ENCODE measurements around the gene NTRK3.

DNA sequence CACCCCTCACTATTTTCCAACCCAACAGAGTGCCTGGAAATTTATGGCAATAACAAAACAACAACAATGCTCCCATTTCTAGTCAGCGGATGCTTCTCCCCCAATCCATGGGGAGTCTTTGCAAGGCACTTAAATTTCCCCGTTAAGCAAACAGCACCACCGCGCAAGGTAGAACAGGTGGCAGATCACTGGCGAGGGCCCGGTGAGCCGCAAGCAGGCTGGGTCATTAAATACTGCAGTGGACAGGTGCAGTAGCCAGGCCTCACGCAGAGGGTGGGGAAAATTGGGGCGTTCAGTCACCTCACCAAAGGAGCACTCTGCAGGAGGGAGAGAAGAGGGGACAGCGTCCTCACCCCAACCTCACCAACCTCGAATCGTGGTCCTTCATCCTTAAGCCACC lies 147.5 kb downstream of the NTRK3 start:
- TF ChIP-seq POLR2A (IDR thresholded peaks at IDR 0.05) = no peak
- TF ChIP-seq, protein P1, sequence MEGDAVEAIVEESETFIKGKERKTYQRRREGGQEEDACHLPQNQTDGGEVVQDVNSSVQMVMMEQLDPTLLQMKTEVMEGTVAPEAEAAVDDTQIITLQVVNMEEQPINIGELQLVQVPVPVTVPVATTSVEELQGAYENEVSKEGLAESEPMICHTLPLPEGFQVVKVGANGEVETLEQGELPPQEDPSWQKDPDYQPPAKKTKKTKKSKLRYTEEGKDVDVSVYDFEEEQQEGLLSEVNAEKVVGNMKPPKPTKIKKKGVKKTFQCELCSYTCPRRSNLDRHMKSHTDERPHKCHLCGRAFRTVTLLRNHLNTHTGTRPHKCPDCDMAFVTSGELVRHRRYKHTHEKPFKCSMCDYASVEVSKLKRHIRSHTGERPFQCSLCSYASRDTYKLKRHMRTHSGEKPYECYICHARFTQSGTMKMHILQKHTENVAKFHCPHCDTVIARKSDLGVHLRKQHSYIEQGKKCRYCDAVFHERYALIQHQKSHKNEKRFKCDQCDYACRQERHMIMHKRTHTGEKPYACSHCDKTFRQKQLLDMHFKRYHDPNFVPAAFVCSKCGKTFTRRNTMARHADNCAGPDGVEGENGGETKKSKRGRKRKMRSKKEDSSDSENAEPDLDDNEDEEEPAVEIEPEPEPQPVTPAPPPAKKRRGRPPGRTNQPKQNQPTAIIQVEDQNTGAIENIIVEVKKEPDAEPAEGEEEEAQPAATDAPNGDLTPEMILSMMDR (IDR thresholded peaks at IDR 0.05) = no peak
